Activated T-helper 1 cell treated with Interleukin-2 at 50 U/mL for 16 hours (primary cell): ENCODE measurements around the gene ETV1.
A peak's percentile ranks its signal among the peaks of the same experiment; 100 is the strongest.

ENCODE experiments used
- DNase-seq: peaks from one replicate; pipeline ENCODE4 v3.0.0-alpha.2; 2020; ENCODE audit warnings: low read depth

ETV1 gene

DNA sequence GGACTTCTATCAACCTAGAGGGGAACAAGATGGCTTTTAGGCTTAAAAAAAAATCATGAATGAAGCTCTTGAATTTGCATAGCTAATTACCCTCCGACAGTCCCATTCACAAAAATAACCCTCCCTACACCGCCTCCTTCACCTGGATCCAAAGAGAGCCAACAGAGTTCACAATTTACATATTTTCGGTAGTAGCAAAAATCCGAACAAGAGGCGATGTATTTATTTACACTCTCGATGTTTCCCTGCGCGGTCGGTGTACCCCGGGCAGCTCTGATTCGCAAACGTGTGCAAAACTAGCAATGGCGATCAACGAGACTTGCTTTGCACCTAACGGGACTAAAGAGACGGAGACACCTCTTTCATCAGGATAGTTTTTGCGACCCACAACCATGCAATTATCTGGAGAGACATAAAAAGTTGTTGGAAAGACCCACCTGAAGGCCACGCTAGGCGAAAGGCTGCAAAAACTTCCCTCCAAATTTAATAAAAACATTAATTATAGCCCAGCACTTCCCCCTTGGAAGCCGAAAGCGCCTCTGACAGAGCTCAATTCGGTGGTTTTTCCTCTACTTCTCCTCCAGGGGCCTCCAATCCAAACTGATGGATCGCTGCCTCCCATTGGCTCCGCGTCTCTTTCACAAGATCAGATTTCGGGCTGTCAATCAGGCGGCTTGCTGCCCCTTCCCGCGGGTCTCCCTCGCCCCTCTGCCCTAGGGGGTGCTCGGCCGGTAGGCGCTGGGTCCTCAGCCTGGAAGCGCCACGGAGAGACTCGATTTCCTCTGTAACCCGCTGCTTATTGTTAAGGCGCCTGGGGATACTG lies at the start of gene ETV1:
Gene ETV1, minus strand, starts transcription at position 541 of the 823 bp plus-strand sequence. CDS start 614 bp downstream, outside the sequence.
- DNase-seq = no peak

DNA sequence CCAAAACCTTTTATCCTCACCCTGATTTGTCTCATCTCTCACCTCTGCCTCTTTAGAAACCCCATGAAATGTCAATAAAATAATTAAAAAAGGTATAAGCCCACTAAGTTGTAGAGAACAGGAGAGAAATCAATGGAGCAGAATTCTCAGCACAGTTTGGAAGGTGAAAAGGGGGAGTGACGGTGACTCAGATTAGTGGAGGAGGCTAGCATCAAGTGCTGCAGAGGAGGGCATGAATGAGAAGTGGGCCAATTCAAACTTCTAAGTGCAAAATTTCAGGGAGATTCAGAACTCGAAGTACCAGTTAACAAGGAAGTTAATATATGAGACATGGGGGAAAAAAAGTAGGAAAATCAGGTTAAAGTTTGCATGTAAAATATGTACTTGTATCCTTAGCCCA lies 34.9 kb upstream of the ETV1 start:
- DNase-seq = no peak

DNA sequence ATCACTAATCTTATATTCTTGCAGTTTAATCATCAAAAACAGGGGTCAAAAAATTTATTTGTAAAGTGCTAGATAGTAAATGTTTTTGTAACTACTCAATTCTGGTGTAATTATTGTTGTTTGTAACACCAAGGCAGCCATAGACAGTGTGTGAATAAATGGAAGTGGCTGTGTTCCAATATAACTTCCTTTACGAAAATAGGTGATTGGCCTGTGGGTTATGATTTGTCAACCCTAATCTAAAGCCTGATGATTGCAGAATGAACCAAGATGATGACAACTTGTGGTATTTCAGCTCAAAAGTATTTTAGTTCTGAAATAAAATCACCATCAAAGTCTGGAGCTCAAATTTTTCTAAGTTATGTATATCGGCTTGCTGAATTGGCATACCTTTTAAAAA lies 34.4 kb upstream of the ETV1 start:
- DNase-seq = no peak

DNA sequence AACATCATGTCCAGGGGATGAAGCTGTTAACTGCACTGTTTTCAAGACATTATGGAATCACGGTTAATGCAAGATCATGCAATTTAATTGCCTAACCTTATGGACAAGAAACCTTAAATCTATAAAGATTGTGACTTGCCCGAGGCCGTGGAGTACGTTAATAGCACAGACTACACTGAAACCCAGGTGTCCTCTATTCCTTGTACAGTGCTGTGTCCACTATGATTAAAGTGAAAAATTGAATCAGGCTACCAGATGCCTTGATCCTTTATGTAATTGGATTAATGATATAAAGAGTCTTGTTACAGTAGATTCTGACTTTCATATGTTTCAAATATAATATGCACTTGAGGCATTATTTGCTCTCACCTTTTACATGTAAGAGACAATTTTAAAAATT lies 33.9 kb upstream of the ETV1 start:
- DNase-seq = no peak

DNA sequence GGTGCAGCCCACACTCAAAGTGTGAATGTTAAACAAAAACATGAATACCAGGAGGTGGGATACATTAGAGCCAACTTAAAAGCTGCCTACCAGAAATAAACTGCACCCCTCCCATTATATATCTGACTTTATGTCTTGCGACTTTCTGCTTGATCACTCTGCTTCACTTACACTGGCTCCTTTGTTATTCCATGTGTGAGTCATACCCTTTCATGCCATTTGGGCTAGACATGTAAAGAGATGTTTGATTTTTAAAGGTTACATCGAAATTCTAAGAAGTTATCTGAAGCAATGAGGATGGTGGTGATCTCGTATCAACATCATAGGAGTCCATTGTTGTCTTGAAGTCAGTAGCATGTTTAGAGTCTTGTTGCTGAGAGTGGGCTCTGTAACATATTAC lies 31.6 kb upstream of the ETV1 start:
- DNase-seq = no peak

DNA sequence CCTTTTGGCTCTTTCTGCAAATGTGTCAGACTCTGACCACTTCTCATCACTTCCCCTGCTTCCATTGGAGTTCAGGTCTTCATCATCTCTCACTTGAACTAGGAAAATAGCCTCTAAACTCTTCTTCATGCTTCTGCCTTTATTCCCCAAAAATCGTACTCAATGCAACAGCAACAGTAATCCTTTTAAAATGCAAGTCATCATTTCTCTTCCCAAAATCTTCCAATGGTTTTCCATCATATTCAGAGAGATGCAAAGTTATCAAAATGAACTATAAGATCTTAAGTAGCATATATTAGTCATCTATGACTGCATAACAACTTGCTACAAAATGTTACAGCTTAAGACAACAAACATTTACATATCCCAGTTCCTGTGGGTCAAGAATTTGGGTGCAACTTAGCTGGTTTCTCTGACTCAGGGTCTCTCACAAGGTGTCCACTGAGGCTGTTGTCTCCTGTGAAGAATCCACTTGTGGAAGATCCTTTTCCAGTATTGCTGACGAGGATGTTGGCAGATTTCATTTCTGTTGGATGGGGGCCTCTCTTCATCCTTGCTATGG lies 31.0 kb upstream of the ETV1 start:
- no peak for DNase-seq

DNA sequence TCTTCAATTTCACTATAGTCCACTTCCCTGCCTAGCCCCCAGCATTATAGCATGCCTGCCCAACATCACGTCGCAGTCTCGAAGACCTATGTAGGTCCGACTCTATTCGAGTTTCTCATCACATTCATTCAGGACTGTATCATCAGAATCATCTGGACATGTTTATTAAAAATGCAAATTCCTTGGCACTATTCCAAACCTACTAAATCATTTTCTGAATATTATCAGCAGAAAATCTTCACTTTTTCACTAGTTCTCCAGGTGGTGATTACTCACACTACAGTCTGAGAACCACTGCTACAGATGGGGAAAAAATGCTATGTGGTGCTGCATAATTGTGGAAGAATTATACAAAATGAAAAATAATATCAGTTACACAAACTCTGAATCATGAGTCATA lies 29.3 kb upstream of the ETV1 start:
- no peak for DNase-seq

DNA sequence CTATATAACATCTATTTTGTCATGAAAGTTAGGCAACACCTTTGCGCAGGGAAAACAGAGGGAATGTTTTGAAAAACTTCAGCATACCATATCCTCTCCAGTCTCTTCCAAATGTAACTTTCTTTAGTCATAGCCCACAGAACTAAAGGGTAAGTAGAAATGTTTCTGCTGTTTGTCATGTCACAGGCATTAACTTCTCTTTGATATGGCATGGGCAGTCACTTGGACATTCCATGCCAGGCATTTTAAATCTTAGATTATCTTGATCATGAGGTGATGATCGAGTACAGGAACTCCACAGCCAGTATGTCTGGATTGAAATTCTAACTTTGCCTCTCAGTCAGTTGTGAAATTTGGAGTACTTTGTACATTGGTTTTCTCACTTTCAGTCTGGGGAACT lies 27.5 kb upstream of the ETV1 start:
- no peak for DNase-seq

DNA sequence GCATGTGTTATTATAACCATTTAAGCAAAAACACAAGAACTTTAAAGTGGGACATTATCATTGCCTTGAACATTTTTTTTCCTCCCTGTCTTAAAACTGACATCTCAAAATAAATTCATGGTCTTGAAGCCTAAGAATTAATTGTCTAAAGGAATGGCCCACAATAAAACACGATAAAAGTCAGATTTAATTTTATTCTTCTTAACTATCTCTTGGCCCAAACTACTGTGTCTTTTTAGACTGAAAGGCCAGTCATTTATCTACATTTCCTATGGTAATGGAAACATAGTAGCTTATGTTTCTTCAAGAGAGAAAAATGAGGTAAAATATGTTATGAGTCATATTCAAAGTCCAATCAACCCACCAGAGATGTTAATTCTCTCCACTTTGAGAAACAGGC lies 24.4 kb upstream of the ETV1 start:
- DNase-seq = no peak

DNA sequence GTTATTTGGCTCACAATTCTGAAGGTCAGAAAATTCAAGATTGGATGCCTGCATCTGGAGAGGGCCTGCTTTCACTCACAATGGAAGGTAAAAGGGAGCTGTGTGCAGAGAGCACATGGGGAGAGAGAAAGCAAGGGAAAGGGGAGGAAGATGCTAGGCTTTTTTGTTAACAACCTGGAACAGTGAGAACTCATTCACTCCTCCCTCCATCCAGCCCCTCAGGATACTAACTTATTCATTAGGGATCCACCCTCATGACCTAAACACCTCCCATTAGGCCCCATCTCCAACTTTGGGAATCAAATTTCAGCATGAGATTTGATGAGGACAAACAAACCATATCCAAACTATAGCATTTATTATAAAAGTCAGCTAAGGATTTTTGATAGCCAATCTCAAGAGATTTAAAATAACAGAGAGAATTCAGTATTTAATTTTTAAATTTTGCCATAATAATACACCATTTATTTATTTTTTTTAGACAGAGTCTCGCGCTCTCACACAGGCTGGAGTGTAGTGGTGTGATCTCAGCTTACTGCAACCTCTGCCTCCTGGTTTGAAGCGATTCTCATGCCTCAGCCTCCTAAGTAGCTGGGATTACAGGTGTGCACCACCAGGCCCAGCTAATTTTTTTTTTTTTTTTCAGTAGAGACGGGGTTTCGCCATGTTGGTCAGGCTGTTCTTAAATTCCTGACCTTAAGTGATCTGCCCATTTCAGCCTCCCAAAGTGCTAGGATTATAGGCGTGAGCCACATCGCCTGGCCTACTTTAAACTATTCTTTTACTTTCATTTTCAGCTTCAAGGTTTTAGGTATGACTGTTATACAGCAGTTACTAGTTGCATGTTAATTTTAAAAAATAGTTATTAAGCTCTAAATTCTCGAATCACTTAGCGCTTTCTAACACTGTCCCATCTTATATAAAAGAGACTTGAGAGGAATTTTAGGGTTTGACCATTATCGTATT lies 20.3 kb upstream of the ETV1 start:
- no peak for DNase-seq

DNA sequence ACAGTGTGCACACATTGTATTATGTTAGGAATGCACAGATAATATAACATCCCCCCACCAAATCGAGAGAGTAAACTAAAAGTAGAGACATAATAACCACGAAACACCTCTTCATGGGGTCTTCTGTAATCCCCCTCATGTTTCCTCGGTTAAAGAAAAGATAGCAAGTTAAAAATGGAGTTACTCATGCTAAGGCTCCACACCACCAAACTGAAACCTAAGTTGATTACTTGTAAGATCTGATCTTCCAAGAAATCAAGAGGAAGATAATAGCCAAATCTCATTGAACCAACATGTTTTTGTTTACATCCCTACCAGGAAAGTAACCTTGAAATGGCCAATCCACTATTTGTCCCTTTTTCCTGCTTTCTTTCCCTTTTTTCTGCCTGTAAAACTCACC lies 11.7 kb upstream of the ETV1 start:
- DNase-seq = no peak

DNA sequence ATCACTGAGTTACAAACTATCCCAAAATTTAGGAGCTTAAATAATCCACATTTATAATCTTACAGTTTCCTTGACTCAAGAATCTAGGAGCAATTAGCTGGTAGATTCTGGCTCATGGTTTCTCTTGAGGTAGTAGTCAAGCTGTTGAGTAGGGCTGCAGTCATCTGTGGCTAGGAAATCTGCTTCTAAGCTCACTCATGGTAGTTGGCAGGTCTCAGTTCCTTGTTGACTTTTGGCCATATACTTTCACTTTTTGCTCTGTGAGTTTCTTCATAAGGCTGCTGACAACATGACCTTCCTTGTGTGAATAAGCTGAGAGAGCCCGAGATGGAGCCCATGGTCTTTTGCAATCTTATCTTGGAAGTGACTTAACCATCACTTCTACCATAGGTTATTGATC lies 10.8 kb upstream of the ETV1 start:
- no peak for DNase-seq

DNA sequence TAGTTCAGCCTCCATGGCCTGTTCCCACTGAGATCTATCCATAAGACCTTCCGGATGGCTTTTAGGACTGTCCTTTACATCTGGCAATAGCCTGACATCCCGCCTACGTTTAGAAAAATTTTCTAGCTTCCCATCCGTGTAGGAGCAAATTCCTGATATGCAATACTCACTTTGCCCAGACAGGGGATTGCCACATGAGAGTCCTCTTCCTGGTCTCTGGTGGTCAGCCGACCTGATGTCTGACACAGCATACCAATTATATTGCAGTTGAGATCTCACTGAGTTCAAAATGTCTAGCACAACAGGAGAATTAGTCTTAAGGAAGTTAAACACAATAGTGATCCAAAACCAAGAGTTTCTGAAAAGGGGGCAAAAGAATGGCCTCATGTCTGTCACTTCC lies 9.4 kb upstream of the ETV1 start:
- DNase-seq = no peak

DNA sequence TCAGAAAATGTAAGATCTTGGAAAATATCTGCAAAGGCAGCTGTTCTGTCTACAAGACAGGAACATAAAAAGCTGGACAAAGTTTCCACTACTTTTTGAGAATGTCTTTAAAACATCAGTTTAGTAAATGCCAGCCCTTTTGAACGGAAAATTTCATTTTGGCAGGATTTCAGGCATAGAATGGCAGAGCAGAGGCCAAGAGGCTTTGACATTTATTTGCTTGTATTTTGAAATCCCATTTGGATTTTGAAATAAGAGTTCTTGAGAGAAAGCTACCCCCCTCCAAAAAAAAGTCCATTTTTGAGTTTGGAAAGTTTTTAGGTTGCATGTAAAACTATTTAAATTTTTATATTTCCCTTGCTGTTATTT lies 3.1 kb upstream of the ETV1 start:
- no peak for DNase-seq

DNA sequence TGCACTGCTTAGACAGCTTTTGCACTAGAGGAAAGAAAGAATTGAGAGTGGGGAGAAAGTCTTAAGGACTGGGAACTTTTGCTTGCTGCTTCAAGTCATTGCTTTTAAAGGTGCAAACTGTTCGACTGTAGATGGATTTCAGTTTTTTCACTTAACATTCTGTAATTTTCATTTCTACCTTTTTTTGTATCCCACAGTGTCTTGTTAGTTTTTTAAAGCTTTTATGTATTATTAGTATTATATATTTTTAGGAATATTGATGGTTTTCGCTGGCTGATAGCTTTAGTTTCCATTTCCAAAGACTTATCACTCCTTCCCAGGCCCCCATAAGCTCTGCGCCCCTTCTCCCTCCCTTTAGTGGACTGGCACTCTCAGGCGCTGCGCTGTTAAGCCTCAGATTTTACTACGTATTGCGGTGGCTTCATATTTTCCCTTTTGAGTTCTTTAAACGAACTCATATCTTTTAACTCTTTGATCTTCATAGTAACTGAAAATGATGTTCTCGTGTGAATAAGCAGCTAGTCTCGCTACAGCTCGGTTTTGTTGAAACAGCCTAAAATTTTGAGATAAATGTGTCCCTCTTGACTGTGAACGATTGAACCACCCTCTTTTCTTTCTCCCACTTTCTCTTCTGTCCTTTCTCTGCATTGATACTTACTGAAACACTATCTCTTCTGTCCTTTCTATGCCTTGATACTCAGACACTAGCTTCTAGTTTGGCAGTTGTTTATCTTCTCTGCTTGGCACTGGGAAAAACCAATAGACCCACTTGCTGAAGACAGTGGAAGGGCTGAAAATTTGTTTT lies 2.5 kb upstream of the ETV1 start:
- no peak for DNase-seq

DNA sequence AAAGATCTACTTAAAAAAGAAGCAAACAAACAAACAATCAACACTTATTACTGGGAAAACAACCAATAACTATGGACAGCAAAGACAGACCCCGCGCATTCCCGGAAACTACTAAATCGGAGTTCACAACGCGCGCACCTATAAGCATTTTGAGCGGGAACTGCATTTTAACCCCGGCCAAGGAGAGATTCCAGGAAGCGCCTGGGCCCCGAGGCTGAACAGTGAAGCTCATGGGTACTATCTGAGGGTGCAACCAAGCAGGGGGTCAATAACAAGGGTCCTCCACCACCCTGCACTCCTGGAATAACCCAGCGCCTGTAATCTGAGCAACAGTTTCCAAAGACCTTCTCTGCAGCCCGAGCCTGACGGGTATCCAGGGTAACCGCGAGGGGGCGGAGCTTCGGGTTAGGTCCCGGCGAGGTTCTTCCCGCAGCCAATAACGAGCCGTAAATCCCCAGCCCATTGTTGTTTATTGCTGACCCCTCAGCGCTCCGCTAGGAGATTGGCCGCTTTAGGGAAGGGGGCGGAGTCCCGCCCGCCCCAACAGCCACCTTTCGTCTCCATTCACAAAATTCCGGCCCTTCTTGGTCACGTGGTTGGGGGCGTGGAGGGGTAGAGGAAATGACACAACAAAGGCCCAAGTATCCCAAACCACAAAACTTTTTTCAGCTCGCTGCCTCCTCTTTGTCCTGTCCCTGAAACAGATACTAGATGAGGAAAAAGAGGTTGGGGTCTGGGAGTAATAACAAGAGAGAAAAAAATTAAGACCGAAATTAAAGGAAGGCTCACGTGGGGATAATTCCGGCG lies 1.7 kb upstream of the ETV1 start:
- peak; percentile 26 for DNase-seq

DNA sequence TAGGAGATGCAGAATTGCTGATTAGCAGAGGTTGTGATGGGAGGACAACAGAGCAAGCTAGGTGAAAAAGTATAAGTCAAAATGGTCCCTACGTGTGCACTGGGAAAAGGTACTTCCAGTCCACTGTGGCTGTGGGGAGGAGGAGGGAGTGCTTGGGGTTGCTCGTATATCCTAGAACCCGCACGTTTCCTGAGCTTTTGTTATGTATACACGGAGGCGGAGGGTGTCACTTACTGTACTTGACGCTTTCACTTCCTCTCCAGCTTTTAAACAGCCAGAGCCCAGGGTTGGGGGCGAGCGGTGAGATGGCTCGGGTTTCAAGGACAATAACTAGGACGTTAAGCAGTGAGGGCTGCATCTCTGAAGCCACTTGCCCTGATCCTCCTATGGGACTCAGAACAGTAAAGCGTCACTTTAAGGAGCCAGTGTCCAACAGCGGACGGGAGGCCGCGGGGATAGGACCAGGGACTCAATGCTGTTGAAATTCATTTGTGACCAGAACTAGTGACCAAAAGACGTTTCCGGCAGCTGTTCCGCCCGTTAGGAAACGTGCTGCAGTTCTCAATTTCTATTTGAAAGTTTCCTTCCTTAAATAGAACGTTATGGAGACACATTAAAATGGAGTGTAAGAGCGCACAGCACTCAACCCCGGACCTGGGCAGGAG lies 985 bp upstream of the ETV1 start:
- no peak for DNase-seq

DNA sequence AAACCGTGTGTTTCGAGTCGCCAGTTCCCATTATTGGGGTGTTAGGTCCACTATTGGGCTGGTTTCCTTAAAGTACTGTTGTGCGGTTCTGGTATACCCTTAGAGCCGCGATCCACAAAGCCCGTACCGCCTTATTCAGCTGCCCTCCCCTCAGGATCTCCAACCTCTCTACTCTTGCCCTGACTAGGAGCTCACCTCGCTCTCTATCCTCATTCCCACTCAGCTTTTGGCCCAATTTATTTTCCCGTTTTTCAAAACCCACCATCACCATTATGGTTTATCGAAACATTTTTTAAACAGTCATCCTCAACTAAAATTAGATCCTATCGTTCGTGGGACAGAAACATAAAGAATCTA lies 461 bp upstream of the ETV1 start:
- no peak for DNase-seq

DNA sequence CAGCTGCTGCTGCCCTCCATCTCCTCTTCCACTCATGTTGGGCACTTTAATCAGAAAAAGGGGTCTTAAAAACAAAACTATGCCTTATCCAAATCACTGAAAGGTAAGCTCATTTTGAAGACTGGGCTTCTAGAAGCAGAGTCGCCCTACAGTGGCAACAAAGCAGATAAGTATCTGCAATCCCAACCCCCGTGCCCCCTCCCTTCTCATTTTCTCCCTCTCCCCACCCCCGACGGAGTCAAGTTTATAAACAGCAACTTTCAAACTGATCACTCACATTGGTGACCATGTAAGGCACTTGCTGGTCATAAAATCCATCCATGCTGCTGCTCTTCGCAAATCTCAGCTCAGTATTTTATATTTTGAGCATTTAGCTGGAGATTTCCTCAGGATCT lies 738 bp downstream of the ETV1 start:
- no peak for DNase-seq

DNA sequence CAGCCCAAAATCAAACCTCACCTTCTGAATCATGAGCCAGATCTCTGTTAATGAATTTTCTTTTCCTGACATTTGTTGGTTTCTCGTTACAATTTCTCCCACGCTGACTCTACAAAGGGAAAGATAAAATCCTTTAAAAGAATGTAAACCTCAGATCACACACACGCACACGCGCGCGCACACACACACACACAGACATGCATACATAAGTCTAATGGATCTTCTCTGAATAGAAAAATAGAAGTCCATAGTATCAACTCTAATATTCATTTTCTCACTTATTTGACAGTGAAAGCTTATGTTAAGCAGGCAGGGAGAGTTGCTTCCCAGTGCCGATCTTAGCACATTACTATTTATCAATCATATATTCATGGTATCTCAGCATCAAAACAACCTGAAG lies 1.4 kb downstream of the ETV1 start:
- no peak for DNase-seq

DNA sequence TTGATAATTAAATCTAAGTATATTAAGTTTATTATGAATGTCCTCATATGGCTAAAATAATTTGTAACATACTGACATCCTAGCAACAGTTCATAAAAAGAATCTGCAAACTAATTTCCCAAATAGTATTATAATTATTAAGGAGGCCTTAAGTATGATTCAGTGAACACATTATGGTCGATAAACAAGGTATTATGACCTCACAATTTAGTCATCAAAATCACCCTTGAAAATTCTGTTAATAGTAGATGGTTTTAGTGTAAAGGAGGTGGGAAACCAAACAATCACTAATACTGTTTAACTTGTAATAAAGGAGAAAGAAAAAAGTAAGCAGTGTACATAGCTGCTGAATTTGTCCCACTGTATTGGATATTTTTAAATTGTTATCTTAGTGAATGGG lies 2.1 kb downstream of the ETV1 start:
- no peak for DNase-seq
